HTERT RPE-1 (cell line): ENCODE results near the gene C14orf180.

Experiments
- in situ Hi-C: fragments of 300-500 bp; cut with MboI; formaldehyde crosslinking; loops from 4 replicates; pipeline ENCODE4 v1.14.3; 2020; ENCODE audit warnings: low sequenced_read_pairs

The C14orf180 gene

GRCh38 chr14:104549536-104550339, 29.8 kb upstream of the C14orf180 start:
- in situ Hi-C loops: no loop called here

DNA sequence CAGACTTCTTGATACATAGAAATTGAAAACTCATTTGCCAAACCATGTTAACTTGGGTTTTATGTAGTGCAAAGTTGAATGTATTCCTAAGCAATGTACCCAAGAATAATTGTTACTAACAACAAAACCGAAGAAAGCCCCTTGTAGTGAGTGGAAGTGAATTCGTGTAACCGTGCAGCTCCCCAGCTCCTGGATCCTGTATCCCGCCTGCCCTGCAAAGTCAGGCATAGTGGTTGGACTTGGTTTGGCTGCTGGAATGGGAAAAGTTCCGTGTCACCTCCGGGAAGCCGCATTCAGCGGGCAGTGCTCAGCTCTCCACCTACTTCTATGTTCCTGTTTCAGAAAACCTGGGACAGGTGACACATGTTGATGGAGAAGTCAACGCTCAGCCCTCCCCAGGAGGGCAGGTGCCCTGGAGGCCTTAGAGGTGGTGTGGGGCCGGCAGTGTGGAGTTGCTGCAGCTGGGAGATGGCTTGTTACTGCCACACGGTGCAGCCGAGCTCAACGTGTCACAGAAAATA, 29.2 kb upstream of the C14orf180 start:
- in situ Hi-C loops: no loop called here

GRCh38 chr14:104550861-104551728, 28.5 kb upstream of the C14orf180 start:
- in situ Hi-C loops: no loop called here

DNA sequence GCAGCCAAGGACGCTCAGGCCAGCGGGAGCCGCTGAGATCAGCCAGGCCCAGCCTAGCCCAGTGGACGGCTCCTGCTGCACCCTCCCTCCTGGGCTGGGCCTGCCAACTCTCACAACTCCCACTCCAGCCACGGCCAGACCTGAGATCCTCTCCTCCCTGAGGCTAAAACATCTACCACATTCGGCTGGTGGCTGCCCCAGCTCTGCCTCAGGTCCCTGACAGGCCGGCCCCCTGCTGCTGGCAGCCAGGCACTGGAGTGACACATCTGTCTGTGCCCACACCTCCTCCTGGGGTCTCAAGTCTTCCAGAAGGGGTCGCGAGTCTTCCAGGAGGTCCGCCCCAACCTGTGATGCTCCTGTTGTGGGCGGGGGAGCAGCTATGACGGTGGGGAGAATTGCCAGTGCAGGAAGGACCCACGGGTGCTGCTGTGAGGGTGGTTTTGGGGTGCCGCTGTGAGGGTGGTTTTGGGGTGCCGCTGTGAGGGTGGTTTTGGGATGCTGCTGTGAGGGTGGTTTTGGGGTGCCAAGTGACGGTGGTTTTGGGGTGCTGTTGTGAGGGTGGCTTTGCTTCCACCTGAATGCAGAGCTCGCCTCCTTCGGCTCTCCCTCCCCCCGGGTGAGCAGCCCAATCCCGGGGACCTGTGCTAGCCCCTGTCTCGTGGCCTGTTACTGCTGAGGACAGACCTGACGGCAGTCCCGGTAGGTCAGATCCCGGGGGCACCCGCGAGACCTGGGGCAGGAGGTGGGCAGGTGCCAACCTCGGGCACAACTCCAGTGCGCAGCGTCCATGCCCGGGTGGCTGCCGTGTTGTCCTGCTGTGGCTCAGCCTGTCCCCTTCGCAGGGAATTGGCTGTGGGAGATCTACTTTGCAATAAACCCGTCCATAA, 27.5 kb upstream of the C14orf180 start:
- in situ Hi-C loops: no loop called here

DNA sequence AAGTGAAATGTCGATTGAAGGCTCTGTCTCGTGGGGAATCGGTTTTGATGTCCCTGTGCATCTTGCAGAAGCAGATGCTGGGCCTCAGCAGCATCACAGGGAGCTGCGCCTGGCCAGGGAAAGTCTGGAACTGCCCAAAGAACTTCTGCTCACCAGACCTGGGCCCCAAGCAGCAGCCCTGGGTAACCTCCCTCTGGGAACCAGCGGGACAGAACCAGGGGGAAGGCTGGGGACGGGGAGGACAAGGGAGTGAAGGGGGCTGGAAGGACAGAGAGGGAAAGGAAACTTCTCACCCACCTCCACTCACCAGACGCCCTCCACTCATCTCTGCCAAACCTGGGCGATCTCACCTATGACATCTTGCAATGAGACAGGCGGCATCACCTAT, 26.8 kb upstream of the C14orf180 start:
- in situ Hi-C loops: no loop called here

DNA sequence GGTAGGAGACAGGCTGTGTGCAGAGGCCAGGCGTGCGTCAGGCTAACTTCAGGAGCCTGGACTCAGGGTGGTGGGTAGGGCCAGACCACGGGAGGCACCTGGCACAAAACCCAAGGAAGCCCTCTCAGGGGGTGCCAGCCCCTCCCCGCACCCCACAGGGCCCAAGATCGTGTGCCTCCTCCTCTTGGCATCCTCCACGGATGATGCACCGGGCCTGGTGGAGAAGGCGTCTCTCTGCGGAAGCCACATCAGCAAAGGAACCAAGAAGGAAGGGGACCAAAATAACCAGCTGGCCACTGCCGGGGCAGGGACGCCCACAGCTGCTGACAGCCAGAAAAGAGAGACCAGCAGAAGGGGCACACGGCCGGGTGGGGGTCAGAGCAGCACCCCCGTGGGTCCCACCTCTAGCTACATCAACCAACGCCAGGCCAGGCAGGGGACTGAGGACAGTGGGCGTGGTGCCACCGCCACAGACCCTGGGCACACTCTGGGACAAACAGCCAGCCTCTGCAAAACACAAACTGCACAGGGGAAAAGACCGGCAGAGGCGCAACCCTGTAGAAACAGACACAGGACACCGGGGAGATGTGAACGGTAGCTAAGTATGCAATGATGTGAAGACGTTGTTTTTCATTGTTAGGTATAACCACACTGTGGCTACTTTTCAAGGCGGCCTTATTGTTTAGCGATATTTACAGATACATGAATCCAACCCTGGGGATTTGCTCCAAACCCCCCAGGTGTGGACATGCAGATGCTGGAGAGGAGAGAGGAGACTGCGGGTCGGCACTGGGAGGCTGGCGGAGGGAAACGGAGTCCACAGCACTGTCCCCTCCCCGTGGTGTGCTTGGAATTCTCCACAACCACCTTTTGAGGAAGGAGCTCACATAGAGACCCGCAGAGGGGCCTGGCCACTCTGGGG, 26.1 kb upstream of the C14orf180 start:
- in situ Hi-C loops: no loop called here

DNA sequence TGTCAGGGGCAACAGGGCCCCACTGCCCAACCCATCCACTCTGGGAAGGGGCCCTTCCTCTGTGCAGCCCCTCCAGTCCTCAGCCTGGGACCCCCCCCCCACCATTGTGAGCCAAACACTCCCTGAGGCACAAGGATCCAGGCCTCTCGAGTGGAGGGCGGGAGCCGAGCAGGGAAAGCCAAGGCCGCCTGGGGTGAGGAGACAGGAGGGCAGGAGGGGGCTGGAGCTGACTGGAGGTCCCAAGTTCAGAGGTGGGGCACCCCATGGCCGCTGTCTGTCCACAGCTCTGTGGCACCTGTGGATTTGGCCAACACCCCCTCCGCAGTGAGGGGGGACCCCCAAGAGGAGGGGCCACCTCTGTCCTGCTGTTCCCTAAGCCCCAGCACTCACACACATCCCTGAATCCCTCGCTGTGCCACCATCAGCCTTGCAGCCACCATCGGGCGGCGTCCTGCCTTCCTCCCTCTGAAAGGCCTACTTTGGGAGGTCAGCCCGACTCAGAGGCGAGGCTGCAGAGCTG, 25.4 kb upstream of the C14orf180 start:
- in situ Hi-C loops: no loop called here

DNA sequence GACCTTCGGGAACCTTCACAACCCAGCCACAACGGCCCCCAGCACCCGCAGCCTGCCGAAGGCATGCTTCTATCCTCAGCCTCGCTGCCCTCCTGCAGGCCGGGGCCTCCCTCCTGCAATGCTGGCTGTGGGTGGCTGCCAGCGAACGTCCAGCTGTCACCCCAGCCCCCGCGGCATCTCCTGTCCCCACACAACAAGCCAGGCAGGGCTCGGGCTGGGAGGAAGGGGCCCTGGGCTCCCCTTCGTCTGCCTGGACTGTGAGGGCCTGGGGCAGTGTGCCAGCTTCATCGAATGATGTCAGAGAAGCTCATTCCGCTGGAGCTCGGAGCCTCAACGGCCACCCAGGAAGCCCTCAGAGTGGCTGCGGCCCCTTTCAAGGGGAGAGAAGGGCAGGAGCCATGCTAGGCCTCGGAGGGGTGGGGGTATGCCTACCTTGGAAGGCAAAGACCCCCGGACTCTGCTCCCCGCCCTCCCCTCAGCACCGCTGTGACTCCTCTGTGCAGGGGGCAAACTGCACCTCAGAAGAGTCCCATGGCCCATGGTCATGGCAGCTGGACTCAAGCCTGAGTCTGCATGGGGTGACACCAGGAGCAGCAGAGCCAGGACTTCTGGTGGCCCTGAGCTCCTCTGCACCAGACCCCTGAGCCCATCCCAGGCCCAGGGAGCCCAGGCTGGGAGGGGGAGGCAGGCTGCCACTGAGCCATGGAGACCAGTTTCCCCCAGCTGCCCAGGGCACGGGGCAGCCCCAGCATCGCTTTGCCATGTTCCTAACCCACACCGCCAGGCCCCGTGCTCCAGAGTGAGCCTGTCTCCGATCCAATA, 24.7 kb upstream of the C14orf180 start:
- in situ Hi-C loops: no loop called here

DNA sequence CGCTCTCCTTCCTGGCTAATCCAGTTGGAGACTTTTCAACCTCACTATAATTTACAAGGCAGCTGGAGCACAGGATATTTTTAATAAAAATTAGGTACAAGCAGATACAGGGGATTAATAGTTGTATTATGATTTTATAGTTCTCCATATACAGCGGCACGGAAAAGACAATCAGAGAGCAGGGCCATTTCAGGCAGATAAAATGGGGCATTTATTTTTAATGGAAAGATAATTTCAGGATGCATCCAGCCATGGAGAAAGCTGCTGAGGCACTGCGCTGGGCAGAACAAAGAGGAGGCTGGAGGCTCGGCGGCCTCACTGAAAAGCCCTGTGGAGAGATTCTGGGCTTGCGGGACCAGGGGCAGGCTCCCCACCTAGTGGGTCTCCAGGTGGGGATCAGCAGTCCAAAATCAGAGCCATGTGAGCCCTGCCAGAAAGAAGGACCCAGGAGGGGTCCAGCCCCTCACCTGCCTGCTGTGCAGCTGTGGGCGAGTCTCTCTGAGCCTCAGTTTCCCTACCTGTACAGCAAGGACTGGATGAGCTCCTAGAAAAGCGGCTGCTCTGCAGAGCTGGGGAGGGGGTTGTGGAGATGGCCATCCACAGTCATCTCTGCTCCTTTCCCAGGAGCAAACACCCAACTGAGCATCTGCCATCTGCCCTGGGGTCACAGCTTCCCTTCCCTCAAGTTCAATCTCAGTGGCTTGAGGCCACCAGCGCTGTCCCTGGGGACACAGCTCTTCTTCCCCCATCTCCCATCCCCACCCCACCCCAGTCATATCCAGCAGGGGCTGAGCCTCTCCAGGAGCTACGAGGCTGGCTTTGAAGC, 23.9 kb upstream of the C14orf180 start:
- in situ Hi-C loops: no loop called here

- in situ Hi-C loops: no loop called here
Measured at GRCh38 chr14:104556256-104557021, 23.1 kb upstream of the C14orf180 start.

GRCh38 chr14:104557086-104557485, 22.5 kb upstream of the C14orf180 start:
- in situ Hi-C loops: no loop called here

DNA sequence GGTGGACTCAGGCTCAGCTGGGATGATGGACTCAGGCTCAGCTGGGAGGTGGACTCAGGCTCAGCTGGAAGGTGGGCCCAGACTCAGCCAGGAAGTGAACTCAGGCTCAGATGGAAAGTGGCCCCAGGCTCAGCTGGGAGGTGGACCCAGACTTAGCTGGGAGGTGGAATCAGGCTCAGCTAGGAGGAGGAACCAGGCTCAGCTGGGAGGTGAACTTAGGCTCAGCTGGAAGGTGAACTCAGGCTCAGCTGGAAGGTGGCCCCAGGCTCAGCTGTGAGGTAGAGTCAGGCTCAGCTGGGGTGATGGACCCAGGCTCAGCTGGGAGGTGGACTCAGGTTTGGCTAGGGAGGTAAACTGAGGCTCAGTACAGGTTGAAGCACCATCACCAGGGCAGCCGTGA, 21.8 kb upstream of the C14orf180 start:
- in situ Hi-C loops: no loop called here

DNA sequence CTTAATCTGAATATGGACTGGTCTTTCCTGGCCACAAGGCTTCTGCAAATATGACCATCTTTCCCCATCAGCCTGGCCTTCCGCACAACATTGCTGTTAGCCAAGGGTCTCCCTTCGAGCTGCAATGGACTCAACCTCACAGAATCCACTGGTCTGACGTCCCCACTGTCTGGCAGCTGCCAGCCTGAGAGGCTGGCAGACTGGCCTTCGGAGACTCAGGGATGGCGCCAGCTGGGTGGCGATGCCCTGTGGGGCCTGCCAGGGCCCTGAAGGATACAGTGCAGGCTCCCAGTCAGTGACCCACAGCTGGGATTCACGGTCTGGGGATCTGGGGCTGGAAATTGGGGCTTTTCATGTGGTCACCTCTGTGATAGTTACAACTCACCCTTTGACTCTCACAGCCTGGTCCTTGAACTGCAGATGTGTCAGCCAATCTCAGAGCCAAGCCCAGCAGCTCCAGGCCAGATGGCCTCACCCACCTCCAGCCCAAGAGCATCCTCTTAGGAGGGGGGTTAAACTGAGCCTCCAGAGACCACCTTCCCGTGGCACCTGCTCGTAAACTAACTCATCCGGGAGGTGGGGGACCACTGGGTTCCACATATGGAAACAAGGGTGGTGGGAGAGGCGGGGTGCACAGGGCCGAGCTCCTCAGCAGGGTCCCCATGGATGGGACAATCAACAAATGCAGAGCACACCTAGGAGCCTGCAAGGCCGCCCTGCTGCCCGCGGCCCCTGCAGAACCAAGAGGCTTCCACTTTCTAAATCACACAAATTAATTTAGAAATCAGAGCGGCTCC, 21.1 kb upstream of the C14orf180 start:
- in situ Hi-C loops: no loop called here

DNA sequence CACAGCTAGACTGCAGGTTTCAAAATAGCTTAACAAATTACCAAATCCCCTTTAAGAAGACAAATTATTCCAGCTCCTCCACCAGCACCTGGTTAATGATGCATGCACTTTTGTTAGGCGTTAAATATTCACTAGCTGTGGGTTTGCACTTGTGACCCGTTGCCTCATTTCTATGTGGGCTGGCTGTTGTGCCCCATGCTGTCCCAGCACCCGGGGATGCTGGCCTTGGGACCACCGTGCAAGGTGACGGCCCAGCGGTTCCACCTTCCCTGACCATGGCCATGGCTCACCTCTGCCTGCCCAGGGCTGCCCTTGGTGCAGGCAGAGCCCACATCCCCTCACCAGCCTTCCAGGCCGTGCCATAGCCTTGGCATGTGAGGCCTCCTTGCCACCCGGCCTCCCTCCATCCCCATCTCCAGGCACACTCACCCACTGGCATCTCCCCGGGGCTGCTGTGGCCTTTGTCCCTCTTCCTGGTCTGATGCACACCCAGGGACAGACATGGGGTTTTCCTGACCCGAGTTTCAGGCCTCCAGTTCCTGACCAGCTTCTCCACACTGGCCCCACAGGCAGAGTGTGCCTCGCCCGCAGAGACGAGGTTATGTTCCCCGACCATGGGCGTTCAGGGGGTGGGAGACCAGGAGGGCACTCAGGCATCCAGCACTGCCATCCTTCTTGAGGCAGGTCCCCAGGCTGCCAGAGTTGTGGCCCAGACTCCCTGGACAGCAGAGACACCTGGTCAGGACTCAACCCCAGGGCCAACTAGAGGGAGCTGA, 20.3 kb upstream of the C14orf180 start:
- in situ Hi-C loops: no loop called here

DNA sequence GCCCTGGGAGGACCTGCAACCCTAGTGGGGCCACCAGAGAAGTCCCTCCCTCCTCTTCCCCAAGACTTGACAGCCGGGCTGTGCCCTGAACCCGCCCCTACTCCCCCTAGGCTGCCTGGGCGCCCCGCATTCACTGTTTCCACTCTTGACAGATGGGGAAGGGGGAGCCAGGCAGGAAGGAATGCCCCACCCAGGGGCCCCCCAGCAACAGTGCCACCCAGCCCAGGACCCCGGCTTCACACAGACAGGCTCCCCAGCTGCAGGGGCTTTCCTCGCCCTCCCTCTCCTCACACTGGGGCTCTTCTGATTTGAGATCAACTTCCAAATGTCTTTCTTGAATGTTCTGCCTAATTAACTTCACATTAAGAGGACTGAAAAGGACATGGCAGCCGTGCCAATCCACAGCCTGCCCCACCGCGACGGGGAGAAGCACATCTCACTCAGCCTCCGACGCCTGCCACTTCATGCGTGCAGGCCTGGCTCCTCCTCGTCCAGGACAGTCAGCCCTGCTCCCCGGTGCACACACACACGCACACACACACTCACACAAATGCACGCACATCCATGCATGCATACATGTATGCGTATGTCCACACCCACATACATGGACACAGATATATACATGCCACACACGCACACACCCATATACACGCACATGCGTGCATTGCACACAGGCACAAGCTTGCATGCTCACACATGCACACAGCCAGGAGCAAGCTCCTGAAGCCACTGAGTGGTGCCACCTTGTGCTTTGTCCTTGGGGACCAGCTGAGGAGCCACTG, 19.6 kb upstream of the C14orf180 start:
- in situ Hi-C loops: no loop called here
